Fibroblast of skin of right biceps (primary cell): ENCODE measurements around the gene UCN3.
"Not testable (repeated sequence)": the region's sequence is repeated elsewhere in the genome, so short reads cannot be mapped to it uniquely, and the experiment has no call there.

Experiments used
- DNase-seq: peaks from one replicate; pipeline ENCODE4 v3.0.0-alpha.2; 2013

UCN3 gene

DNA sequence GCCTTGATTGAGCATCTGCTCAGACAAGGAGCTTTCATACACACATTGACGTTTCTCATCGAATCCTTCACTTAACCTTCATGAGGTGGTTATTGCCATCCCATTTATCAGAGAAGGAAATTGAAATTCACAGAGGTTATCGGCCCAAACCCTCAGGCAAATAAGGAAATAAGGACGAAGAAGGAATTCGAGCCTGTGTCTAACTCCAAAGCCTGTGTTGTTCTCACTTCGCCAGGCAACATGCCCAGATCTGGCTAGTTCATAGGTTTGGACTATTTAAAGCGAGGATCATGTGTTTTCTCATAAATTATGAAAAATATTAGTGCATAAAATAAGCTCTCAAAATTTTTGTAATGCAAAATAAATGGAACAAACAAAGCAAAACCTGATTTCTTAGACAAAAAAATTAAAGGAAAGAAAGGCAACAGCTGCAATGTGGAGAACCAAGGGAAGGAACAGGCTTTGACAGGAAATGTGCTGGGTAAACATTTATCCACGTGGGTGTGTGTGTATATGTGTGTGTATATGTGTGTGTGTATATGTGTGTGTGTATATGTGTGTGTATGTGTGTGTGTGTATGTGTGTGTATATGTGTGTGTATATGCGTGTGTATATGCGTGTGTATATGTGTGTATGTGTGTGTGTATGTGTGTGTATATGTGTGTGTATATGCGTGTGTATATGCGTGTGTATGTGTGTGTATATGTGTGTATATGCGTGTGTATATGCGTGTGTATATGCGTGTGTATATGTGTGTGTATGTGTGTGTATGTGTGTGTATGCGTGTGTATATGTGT, 4.8 kb downstream of the UCN3 start:
- no peak for DNase-seq

- DNase-seq = no peak
Observed at GRCh38 chr10:5370493-5371352, 6.0 kb downstream of the UCN3 start.

- DNase-seq = no peak
Observed at GRCh38 chr10:5373307-5373706, 8.5 kb downstream of the UCN3 start.

GRCh38 chr10:5373891-5374611, 9.3 kb downstream of the UCN3 start:
- DNase-seq = no peak

GRCh38 chr10:5376450-5376849, 11.7 kb downstream of the UCN3 start:
- DNase-seq = no peak

- DNase-seq = not testable (repeated sequence)
Observed at GRCh38 chr10:5379202-5379601, 14.4 kb downstream of the UCN3 start.

DNA sequence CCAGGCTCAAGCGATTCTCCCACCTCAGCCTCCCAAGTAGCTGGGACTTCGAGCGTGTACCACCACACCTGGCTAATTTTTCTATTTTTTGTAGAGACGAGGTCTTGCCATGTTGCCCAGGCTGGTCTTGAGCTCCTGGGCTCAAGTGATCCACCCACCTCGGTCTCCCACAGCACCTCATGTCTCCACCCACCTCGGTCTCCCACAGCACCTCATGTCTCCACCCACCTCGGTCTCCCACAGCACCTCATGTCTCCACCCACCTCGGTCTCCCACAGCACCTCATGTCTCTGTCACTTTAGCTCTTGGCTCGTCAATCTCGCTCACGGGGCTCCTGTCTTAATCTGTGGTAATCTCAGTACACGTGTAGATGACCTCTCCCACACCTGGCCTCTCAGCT, 15.6 kb downstream of the UCN3 start:
- DNase-seq = not testable (repeated sequence)

- no peak for DNase-seq
Observed at GRCh38 chr10:5381187-5381586, 16.4 kb downstream of the UCN3 start.

DNA sequence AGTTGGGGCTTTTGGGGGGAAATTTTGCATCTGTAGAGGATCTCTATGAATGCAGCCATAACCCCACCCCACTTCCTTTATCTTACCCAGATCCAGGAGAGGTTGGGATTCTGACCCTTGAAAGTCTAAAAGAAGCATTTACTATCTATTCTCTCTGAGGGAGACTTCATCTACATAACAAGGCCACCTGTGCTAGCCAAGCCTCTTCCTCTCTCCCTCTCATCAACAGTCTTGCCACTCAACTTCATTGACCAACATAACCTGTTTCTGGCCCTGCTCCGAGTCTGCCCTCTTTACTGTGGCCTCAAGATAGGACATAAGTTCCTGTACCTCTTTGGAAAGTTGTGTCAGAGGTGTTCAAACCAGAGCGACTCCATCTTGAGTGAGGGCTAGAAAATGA, 20.5 kb downstream of the UCN3 start:
- no peak for DNase-seq

GRCh38 chr10:5387169-5387568, 22.4 kb downstream of the UCN3 start:
- no peak for DNase-seq

DNA sequence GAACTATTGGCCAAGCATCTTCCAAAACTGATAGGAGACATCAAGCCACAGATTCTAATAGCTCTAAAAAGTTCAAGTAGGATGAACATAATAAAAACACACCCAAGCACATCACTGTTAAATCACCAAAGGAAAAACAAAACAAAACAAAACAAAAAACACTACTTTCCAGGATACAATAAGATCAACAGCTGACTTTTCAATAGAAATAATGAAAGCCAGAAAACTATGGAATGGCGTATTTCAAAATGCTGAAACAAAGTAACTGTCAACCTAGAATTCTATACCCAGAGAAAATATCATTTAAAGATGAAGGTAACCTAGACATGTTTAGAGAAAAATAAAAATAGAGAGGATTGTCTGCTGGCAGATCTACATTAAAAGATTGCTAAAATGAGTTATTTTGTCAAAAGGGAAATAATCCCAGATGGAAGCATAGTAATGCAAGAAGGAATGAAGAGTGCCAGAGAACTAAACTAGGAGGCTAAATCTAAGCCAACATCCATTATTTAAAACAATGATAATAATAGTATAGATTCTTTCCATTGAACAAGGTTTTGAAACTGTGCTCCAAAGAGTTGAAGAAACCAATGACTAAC, 25.9 kb downstream of the UCN3 start:
- DNase-seq = no peak

DNA sequence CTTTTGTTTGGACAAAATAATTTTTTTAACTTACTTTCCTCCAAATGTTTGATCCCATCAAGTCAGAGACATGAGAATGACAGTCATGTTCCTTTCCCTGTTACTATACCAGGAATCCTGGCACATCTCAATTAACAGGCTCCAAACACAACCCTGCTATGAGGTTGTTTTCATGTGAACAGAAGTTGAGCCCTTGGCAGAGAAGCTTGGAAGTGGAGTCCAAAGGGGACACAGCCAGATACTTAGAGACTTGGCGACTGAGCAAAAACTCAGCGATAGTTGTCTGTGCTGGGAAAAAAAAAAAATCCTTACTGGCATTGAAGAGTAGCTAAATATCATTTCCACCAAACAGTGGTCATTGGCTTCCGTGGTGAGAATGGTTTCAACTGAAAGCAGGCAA, 27.0 kb downstream of the UCN3 start:
- DNase-seq = no peak

DNA sequence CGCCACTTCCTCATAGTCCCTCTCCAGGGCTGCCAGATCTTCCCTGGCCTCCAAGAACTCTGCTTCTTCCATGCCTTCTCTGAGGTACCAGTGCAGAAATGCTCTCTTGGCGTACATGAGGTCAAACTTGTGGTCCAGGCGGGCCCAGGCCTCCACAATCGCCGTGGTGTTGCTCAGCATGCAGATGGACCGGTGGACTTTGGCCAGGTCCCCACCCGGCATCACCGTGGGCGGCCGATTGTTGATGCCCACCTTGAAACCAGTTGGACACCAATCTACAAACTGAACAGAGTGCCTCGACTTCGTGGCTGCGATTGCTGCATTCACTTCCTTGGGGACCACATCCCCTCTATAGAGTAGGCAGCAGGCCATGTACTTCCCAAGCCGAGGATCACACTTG, 28.8 kb downstream of the UCN3 start:
- DNase-seq = no peak

- no peak for DNase-seq
Observed at GRCh38 chr10:5395168-5395567, 30.4 kb downstream of the UCN3 start.

DNA sequence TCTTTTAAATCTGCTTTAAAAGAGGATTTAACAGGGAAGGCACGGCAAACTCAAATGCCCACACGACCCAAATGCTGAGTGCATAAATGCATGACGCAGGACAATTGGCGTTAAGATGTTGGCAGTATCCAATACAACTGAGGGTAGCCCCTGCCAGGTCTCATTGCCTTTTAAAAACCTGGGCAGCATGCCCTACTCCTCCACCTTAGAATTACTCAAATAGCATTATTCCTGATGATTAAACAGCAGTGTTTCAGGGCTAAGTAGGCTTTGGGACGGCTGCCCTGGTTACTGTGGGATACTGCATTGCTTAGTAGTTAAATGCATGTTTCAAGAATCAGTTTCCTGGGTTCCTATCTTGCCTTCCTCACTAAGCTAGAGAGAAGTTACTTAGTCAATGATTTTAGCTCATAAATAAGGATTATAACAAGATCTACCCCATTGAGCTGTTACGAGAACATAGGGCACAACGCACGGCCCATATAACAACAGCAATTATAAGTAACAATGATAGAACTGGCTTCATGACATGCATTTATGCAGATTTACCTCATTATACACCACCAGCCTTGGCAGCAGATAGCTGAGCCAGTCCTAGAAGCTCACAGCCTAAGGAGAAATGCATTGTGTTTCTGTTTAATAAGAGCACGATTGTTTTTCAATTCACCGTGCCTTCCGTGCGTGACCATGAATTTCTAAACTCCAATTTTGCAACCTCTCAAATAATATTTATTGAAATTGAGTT, 32.0 kb downstream of the UCN3 start:
- no peak for DNase-seq

- DNase-seq = no peak
Observed at GRCh38 chr10:5399332-5399731, 34.6 kb downstream of the UCN3 start.

- DNase-seq = no peak
Observed at GRCh38 chr10:5400468-5401240, 35.9 kb downstream of the UCN3 start.

DNA sequence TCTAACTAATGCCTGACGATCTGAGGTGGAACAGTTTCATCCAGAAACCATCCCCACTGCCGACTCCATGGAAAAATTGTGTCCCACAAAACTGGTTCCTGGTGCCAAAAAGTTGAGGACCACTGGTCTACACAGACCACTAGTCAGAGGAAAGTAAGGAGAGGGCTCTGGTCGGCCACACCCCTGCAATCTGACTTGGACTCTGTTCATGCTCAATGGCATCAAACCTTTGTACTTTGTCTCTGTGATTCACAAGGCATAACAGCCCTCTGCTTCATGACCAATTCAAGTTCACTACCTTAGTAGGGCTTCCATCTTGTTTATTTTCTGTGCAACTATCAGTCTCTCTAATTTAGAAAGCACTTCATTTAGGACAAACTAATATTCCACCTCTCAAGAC, 38.0 kb downstream of the UCN3 start:
- no peak for DNase-seq

- DNase-seq = no peak
Observed at GRCh38 chr10:5404208-5405041, 39.7 kb downstream of the UCN3 start, which contains the start of gene TUBAL3. TSS of gene TUBAL3 (minus strand) at chr10:5404828. CDS start at chr10:5404792, 36 bp downstream.

GRCh38 chr10:5406918-5407317, 42.2 kb downstream of the UCN3 start:
- DNase-seq = no peak
